HL-60 (cell line): ENCODE data around the gene SLC18B1.

Experiments used
- CTCF ChIP-seq: IDR thresholded peaks from one replicate; pipeline ENCODE4 v1.5.1; 2011; ENCODE audit warnings: low read length, control low read depth, inconsistent platforms; ENCODE audit not compliant: insufficient read depth
- POLR2AphosphoS5 ChIP-seq: IDR thresholded peaks from 2 replicates; pipeline ENCODE4 v1.6.1; 2012; ENCODE audit warnings: low read depth
- REST ChIP-seq: IDR thresholded peaks from 2 replicates; pipeline ENCODE4 v1.6.1; 2012; ENCODE audit warnings: low read depth; ENCODE audit not compliant: insufficient replicate concordance

- TF ChIP-seq CTCF (no peak), REST (no peak), POLR2AphosphoS5 (no peak)
These were observed 67.9 kb downstream of the SLC18B1 start for GRCh38 chr6:132730560-132730959.
